ENCODE data around the gene MED16.

GRCh38 chr19:825897-826644 lies 66.9 kb downstream of the MED16 start:
- TF ChIP-seq CTCF (conservative IDR thresholded peaks at IDR 0.05; ENCODE audit: low read depth, low read length) (no peak), EZH2phosphoT487 (IDR thresholded peaks at IDR 0.05; ENCODE audit: borderline replicate concordance, low read length) (no peak)
